ENCODE data around the gene STARD13.

The STARD13 gene

DNA sequence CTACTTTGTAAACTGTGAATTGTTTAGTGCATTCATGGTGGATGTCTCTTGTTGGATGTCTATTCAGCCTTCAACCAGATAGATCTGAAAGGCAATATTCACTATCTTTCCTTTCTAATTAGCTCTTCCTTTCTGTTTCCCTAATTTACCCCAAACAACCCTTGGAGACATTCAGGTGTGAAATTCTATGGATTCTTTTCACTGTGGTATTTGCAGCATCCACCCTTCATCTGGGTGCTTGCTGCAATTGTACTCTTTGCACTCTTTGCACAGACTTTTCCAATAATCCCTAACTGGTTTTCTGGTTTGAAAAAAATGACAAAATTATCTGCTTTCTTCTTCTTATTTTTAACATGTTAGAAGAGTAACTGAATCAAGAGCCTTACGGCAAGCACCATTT is 212.8 kb downstream of the STARD13 start:
- Histone ChIP-seq H3K27me3 (ENCODE audit: control insufficient read depth, insufficient read depth, low read length) (no peaks in the 10 kb centered on the region), H3K9me3 (ENCODE audit: control insufficient read depth, insufficient read depth, low read length) (no peaks in the 10 kb centered on the region), H3K4me3 (ENCODE audit: low read depth, low read length) (no peak overlapping the region), H3K4me1 (ENCODE audit: control insufficient read depth, insufficient read depth, low read length) (peaks cover 18% of the 10 kb centered on the region), H3K27ac (ENCODE audit: low read depth, low read length) (no peak overlapping the region), H3K9ac (ENCODE audit: low read depth, low read length) (no peak overlapping the region), H3K36me3 (ENCODE audit: control insufficient read depth, insufficient read depth, low read length) (no peaks in the 10 kb centered on the region)

DNA sequence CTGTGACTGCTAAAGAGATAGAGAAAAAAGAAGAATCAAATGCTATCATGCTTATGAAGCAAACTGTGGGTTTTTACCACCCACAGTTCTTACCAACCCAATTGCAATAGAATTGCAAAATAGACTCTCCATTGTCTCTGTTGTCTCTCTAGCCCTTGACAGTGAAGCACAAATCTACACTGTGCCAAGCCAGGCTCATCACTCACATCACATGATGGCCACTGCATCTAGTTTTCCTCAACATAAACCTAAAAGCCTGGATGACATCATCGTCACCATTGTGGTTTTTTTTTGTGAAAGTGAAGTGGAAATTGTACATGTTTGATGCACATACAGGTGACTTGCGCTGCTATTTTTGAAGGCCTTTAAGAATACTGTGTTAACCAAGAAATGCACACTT is 213.3 kb downstream of the STARD13 start:
- Histone ChIP-seq H3K4me1 (ENCODE audit: control insufficient read depth, insufficient read depth, low read length) (peaks cover 18% of the 10 kb centered on the region), H3K9me3 (ENCODE audit: control insufficient read depth, insufficient read depth, low read length) (no peaks in the 10 kb centered on the region), H3K4me3 (ENCODE audit: low read depth, low read length) (no peak overlapping the region), H3K27ac (ENCODE audit: low read depth, low read length) (no peak overlapping the region), H3K9ac (ENCODE audit: low read depth, low read length) (no peak overlapping the region), H3K36me3 (ENCODE audit: control insufficient read depth, insufficient read depth, low read length) (no peaks in the 10 kb centered on the region), H3K27me3 (ENCODE audit: control insufficient read depth, insufficient read depth, low read length) (no peaks in the 10 kb centered on the region)

DNA sequence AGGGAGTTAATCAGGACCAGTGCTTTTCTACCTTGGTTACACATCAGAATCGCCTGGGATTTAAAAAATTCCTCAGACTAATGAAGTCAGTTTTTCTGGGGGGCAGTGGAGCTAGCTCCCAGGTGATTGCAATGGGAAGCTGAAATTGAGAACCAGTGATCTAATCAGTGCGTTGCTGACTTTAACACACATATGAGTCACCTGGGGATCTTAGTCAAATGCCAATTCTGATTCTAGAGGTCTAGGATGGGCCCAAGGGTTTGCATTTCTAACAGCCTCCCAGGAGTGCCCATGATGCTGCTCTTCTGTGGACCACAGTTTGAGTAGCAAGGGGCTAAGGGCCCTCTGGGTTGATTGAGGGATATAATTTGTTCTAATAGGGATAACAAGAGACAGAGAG is 214.8 kb downstream of the STARD13 start:
- Histone ChIP-seq H3K27me3 (ENCODE audit: control insufficient read depth, insufficient read depth, low read length) (no peaks in the 10 kb centered on the region), H3K36me3 (ENCODE audit: control insufficient read depth, insufficient read depth, low read length) (no peaks in the 10 kb centered on the region), H3K4me3 (ENCODE audit: low read depth, low read length) (no peak overlapping the region), H3K27ac (ENCODE audit: low read depth, low read length) (no peak overlapping the region), H3K9me3 (ENCODE audit: control insufficient read depth, insufficient read depth, low read length) (no peaks in the 10 kb centered on the region), H3K9ac (ENCODE audit: low read depth, low read length) (no peak overlapping the region), H3K4me1 (ENCODE audit: control insufficient read depth, insufficient read depth, low read length) (peaks cover 18% of the 10 kb centered on the region)

DNA sequence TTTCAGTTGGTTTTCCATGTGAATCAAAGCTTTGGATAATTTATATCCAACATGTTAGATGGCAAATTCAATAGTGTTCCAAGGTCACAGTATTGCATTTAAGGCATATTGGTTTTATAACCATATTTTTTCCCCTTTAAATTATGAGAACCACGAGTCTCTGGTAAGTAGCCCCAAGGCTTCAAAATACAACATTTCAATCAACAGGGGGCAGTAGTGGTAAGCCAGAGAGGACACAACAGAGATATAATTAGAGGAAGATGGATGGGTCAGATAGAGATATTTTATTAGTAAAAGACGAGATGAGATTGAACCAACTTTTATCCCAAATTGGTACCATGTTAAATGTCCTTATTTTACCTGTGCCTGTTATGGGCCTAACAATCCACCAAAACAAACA is 216.2 kb downstream of the STARD13 start:
- H3K36me3 ChIP-seq (ENCODE audit: control insufficient read depth, insufficient read depth, low read length) = no peaks in the 10 kb centered on the region
- H3K4me3 ChIP-seq (ENCODE audit: low read depth, low read length) = no peak overlapping the region
- H3K4me1 ChIP-seq (ENCODE audit: control insufficient read depth, insufficient read depth, low read length) = peaks cover 18% of the 10 kb centered on the region
- H3K9me3 ChIP-seq (ENCODE audit: control insufficient read depth, insufficient read depth, low read length) = no peaks in the 10 kb centered on the region
- no peak overlapping the region for H3K9ac ChIP-seq (ENCODE audit: low read depth, low read length)
- no peak overlapping the region for H3K27ac ChIP-seq (ENCODE audit: low read depth, low read length)
- H3K27me3 ChIP-seq (ENCODE audit: control insufficient read depth, insufficient read depth, low read length) = no peaks in the 10 kb centered on the region

DNA sequence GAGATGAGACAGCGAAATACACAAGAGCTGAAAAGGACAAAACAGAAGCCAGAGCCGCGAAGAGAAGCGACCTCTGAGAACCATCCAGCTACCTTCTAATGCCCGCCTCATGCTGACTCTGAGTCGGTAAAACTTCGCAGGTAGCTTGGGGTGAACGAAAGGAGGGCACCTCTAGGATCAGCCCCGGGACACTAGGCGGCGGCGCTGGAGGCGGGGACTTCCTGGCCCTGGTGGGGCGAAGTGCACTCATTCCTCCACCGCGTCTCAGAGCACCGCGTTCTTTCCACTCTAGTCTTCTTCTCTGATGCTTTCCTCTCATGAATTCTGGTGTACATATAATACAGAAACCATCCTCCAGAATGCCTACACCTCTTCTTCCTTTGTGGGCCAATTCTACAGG is 219.2 kb downstream of the STARD13 start:
- Histone ChIP-seq H3K4me3 (ENCODE audit: low read depth, low read length) (no peak overlapping the region), H3K27me3 (ENCODE audit: control insufficient read depth, insufficient read depth, low read length) (no peaks in the 10 kb centered on the region), H3K4me1 (ENCODE audit: control insufficient read depth, insufficient read depth, low read length) (peaks cover 4% of the 10 kb centered on the region; the same call in 1 of the 2 replicates), H3K9ac (ENCODE audit: low read depth, low read length) (no peak overlapping the region), H3K9me3 (ENCODE audit: control insufficient read depth, insufficient read depth, low read length) (no peaks in the 10 kb centered on the region), H3K36me3 (ENCODE audit: control insufficient read depth, insufficient read depth, low read length) (no peaks in the 10 kb centered on the region), H3K27ac (ENCODE audit: low read depth, low read length) (no peak overlapping the region)

DNA sequence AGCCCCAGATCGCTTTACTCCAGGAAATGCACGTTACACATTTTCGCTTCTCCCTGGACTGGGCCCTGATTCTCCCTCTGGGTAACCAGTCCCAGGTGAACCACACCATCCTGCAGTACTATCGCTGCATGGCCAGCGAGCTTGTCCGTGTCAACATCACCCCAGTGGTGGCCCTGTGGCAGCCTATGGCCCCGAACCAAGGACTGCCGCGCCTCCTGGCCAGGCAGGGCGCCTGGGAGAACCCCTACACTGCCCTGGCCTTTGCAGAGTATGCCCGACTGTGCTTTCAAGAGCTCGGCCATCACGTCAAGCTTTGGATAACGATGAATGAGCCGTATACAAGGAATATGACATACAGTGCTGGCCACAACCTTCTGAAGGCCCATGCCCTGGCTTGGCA is 224.7 kb downstream of the STARD13 start:
- no peaks in the 10 kb centered on the region for H3K36me3 ChIP-seq (ENCODE audit: control insufficient read depth, insufficient read depth, low read length)
- H3K27ac ChIP-seq (ENCODE audit: low read depth, low read length) = no peak overlapping the region
- H3K9ac ChIP-seq (ENCODE audit: low read depth, low read length) = no peak overlapping the region
- no peaks in the 10 kb centered on the region for H3K27me3 ChIP-seq (ENCODE audit: control insufficient read depth, insufficient read depth, low read length)
- no peak overlapping the region for H3K4me3 ChIP-seq (ENCODE audit: low read depth, low read length)
- H3K4me1 ChIP-seq (ENCODE audit: control insufficient read depth, insufficient read depth, low read length) = no peaks in the 10 kb centered on the region
- no peaks in the 10 kb centered on the region for H3K9me3 ChIP-seq (ENCODE audit: control insufficient read depth, insufficient read depth, low read length)

DNA sequence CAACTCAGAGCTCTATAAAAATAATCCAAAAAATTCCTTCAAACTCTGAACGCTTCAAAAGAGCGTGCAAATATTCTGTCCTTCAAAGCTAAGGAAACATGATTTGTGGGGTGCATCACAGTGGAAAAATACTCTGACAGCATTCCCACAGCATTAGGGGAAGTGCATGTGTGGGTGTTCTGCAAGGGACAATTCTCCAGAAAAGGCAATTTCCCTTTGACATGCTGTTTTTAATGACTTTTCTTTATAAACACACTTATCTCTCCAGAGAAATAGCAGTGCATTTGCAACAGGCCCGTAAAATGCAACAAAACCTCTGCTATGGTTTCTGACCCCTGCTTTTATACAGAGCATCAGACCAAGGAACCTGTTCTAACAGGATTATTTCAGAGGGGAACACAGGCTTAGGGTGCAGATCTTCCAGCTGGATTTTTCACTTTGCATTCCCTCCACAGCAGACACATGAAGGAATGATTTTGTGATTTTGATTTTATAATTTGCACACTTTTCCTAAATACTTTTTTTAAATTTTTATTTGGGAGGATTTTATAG is 226.7 kb downstream of the STARD13 start:
- Histone ChIP-seq H3K9ac (ENCODE audit: low read depth, low read length) (no peak overlapping the region), H3K9me3 (ENCODE audit: control insufficient read depth, insufficient read depth, low read length) (no peaks in the 10 kb centered on the region), H3K4me1 (ENCODE audit: control insufficient read depth, insufficient read depth, low read length) (no peaks in the 10 kb centered on the region), H3K27ac (ENCODE audit: low read depth, low read length) (no peak overlapping the region), H3K4me3 (ENCODE audit: low read depth, low read length) (no peak overlapping the region), H3K36me3 (ENCODE audit: control insufficient read depth, insufficient read depth, low read length) (no peaks in the 10 kb centered on the region), H3K27me3 (ENCODE audit: control insufficient read depth, insufficient read depth, low read length) (no peaks in the 10 kb centered on the region)

DNA sequence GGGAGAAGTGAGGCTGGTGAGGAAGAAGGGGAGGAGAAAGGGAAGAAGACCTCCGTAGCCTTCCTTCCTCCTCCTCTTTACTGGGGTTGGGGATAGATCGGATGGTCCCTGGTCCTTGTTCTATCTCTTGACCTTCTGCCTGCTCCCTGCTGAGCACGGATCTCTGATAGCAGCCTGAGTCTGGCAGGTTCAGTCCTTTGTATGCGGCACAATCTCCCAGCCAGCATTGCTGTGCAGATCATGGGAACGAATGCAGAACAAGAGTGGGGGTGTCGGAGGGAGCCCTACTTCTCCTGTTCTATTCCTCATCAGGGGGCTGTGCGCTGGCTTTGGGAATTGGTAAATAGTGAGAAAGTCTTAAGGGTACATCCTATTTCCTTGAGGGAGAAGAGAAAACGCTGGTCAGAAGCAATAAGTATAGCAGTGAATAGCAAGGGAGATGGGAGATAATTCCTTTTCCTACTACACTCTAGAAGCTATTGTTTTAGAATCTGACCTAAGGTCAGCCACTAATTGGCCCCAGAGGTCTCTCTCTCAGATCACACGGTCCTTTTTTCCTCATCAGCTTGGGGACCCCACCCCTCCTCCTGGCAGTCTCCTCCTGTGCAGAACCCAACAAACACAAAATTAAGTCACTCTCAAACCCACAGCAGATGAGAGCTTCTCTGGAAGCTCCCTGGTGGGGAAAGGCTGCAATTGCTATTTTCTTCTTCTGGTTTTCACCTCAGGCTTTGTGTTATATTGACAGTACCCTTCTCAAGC is 228.4 kb downstream of the STARD13 start:
- no peaks in the 10 kb centered on the region for H3K27me3 ChIP-seq (ENCODE audit: control insufficient read depth, insufficient read depth, low read length)
- H3K9me3 ChIP-seq (ENCODE audit: control insufficient read depth, insufficient read depth, low read length) = no peaks in the 10 kb centered on the region
- H3K4me3 ChIP-seq (ENCODE audit: low read depth, low read length) = no peak overlapping the region
- no peak overlapping the region for H3K9ac ChIP-seq (ENCODE audit: low read depth, low read length)
- no peaks in the 10 kb centered on the region for H3K36me3 ChIP-seq (ENCODE audit: control insufficient read depth, insufficient read depth, low read length)
- H3K27ac ChIP-seq (ENCODE audit: low read depth, low read length) = peak overlapping the region; percentile 22
- no peaks in the 10 kb centered on the region for H3K4me1 ChIP-seq (ENCODE audit: control insufficient read depth, insufficient read depth, low read length)

DNA sequence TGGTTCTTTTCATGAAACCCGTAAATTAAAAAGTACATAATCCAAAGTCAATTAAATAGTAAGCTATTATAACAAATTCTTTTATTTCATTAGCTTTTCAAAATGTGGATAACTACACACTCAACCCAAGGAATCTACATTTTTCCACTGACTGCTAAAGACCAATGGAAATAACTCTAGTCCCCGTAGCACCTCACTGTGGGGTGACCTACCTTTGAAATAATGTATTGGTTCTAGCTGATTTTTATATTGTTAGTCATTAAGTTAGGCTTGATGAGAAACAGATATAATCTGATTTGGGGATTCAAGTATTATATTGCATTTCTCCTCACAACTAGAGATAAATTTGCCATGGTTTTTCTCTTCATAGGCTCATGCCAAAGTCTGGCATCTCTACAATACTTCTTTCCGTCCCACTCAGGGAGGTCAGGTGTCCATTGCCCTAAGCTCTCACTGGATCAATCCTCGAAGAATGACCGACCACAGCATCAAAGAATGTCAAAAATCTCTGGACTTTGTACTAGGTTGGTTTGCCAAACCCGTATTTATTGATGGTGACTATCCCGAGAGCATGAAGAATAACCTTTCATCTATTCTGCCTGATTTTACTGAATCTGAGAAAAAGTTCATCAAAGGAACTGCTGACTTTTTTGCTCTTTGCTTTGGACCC is 232.0 kb downstream of the STARD13 start:
- Histone ChIP-seq H3K4me1 (ENCODE audit: control insufficient read depth, insufficient read depth, low read length) (no peaks in the 10 kb centered on the region), H3K27ac (ENCODE audit: low read depth, low read length) (no peak overlapping the region), H3K4me3 (ENCODE audit: low read depth, low read length) (no peak overlapping the region), H3K9ac (ENCODE audit: low read depth, low read length) (no peak overlapping the region), H3K27me3 (ENCODE audit: control insufficient read depth, insufficient read depth, low read length) (no peaks in the 10 kb centered on the region), H3K9me3 (ENCODE audit: control insufficient read depth, insufficient read depth, low read length) (no peaks in the 10 kb centered on the region), H3K36me3 (ENCODE audit: control insufficient read depth, insufficient read depth, low read length) (no peaks in the 10 kb centered on the region)
